ENCODE data around the gene MYH6. TPM values are rescaled to one million over a fixed set of nuclear protein-coding genes. Genes with fewer than 3 reads are reported as not detected.

Gene MYH6
- polyA plus RNA-seq, 1 donor, result 0.03 TPM

DNA sequence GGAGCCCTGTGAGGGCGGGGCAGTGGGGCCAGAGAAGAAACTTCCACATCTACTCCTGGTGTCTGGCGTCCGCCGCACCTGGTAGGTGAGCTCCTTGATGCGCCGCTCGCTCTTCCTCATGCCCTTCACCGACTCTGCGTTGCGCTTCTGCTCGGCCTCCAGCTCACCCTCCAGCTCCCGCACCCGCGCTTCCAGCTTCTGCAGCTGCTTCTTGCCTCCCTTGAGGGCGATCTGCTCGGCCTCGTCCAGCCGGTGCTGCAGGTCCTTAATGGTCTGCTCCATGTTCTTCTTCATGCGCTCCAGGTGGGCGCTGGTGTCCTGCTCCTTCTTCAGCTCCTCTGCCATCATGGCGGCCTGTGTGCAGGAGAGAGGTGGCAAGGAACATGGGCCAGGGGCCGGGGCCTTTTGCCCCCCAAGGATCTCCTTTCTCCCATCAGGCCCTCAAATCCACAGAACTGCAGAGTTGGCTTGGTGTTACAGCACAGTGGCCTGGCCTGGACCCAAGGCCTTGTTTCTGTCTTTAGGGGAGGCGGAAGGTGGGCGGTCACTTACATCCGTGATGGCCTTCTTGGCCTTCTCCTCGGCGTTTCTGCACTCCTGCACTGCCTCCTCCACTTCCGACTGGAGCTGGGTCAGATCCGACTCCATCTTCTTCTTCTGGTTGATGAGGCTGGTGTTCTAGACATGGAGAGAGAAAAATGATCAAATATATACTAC, 23.6 kb downstream of the MYH6 start:
- Histone ChIP-seq H3K9me3 (ENCODE audit: control insufficient read depth, low read depth, low read length) (no peaks in the 10 kb centered on the region), H3K36me3 (ENCODE audit: control insufficient read depth, insufficient read depth, low read length) (no peaks in the 10 kb centered on the region), H3K27ac (ENCODE audit: low read length) (no peak overlapping the region), H3K4me3 (ENCODE audit: low read length) (no peak overlapping the region), H3K27me3 (ENCODE audit: control insufficient read depth, insufficient read depth, low read length) (no peaks in the 10 kb centered on the region), H3K4me1 (ENCODE audit: control insufficient read depth, insufficient read depth, low read length) (peaks cover 11% of the 10 kb centered on the region)
- no peak for DNase-seq
- no CpG with 5 or more reads among the region's 29 CpGs for WGBS (ENCODE audit: insufficient coverage, low lambda C conversion rate)

DNA sequence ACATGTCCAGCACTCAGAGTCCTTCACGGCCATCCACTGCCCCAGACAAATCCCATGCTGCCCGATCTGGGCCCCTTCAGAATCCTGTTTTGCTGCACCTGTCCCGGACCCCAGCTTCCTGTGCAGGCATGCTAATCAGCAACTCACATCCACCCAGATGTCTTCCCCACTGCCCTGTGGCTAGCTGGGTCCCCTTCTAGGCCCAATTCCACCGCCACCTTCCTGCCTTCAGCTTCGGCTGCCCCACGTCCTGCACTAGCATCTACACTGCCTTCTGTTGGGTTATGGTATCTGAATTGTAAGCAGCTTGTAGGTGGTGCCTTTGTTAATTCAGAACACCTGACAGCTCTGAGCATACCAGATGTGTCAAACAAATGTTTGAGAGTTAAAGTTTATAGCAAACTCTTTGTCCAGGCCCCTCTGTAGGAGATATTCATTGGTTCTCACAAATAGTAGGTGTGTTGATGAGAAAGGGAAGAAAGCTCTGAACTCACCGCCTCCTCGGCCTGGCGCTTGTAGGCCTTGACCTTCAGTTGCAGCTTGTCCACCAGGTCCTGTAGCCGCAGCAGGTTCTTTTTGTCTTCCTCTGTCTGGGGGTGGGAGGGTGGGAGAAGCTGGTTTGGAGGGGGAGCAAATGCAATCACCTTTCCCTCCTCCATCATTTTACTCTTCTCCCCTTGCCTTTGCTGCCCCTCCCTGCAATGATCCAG, 25.2 kb downstream of the MYH6 start:
- Histone ChIP-seq H3K9me3 (ENCODE audit: control insufficient read depth, low read depth, low read length) (no peaks in the 10 kb centered on the region), H3K27me3 (ENCODE audit: control insufficient read depth, insufficient read depth, low read length) (no peaks in the 10 kb centered on the region), H3K4me3 (ENCODE audit: low read length) (no peak overlapping the region), H3K4me1 (ENCODE audit: control insufficient read depth, insufficient read depth, low read length) (peaks cover 11% of the 10 kb centered on the region), H3K36me3 (ENCODE audit: control insufficient read depth, insufficient read depth, low read length) (no peaks in the 10 kb centered on the region), H3K27ac (ENCODE audit: low read length) (no peak overlapping the region)
- no peak for DNase-seq
- no CpG with 5 or more reads among the region's 10 CpGs for WGBS (ENCODE audit: insufficient coverage, low lambda C conversion rate)

DNA sequence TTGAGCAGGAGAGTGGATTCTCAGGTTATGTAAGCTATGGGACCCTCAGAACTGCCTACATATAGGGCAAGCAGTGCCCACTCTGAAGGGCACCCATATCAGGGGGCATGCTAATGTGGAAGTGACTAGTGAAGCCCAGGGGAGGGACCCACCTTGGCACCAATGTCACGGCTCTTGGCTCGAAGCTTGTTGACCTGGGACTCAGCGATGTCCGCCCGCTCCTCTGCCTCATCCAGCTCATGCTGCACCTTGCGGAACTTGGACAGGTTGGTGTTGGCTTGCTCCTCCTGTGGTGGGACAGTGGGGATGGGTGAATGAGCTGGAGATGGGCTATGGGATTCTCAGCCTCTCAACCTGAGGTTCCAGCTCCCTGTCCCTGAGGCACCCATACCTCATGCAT, 25.8 kb downstream of the MYH6 start:
- Histone ChIP-seq H3K4me3 (ENCODE audit: low read length) (no peak overlapping the region), H3K4me1 (ENCODE audit: control insufficient read depth, insufficient read depth, low read length) (peaks cover 11% of the 10 kb centered on the region), H3K27me3 (ENCODE audit: control insufficient read depth, insufficient read depth, low read length) (no peaks in the 10 kb centered on the region), H3K36me3 (ENCODE audit: control insufficient read depth, insufficient read depth, low read length) (no peaks in the 10 kb centered on the region), H3K27ac (ENCODE audit: low read length) (no peak overlapping the region), H3K9me3 (ENCODE audit: control insufficient read depth, low read depth, low read length) (no peaks in the 10 kb centered on the region)
- no CpG with 5 or more reads among the region's 6 CpGs for WGBS (ENCODE audit: insufficient coverage, low lambda C conversion rate)
- no peak for DNase-seq

DNA sequence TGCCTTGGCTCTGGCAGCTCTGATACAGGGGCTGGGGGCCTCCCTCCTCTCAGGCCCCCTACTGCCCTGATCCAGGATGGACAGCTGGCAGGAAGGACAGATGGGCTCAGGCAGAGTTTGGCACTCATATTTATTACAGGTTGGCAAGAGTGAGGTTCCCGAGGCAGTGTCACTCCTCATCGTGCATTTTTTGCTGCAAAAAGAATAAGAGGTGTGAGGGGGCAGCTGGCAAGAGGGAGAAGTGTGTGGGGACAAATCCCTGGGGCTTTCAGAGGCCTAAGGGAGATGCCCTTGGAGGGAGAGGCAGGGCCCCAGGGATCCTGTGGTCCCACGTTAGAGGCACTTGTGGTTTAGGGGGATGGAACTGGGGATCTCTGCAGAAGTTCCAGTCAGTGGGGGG, 26.2 kb downstream of the MYH6 start:
- Histone ChIP-seq H3K27me3 (ENCODE audit: control insufficient read depth, insufficient read depth, low read length) (peaks cover under 1% of the 10 kb centered on the region), H3K36me3 (ENCODE audit: control insufficient read depth, insufficient read depth, low read length) (no peaks in the 10 kb centered on the region), H3K4me1 (ENCODE audit: control insufficient read depth, insufficient read depth, low read length) (peaks cover 11% of the 10 kb centered on the region), H3K27ac (ENCODE audit: low read length) (no peak overlapping the region), H3K4me3 (ENCODE audit: low read length) (no peak overlapping the region), H3K9me3 (ENCODE audit: control insufficient read depth, low read depth, low read length) (no peaks in the 10 kb centered on the region)
- WGBS (ENCODE audit: insufficient coverage, low lambda C conversion rate), result no CpG with 5 or more reads among the region's 3 CpGs
- DNase-seq, result no peak

DNA sequence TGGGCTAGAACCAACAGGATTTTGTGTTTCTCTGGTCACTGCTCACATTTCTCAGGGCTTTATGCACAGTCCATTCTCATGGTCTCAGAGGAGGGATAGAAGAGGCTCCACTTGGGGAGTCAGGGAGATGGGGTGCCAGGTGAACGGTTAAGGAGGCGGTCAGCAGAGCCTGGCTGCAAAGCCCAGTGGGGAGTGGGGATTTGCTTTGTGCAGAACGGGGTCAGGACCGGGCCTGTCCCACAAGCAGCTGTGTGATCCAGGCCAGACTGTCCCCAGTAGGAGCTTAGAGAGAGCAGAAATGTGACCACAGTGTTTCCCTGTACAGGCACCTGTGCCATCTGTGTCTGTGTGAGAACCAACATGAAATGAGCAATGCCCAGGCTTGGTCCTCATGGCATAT, 27.1 kb downstream of the MYH6 start:
- Histone ChIP-seq H3K4me1 (ENCODE audit: control insufficient read depth, insufficient read depth, low read length) (peaks cover 11% of the 10 kb centered on the region), H3K27me3 (ENCODE audit: control insufficient read depth, insufficient read depth, low read length) (peaks cover 3% of the 10 kb centered on the region), H3K9me3 (ENCODE audit: control insufficient read depth, low read depth, low read length) (no peaks in the 10 kb centered on the region), H3K4me3 (ENCODE audit: low read length) (no peak overlapping the region), H3K36me3 (ENCODE audit: control insufficient read depth, insufficient read depth, low read length) (no peaks in the 10 kb centered on the region), H3K27ac (ENCODE audit: low read length) (no peak overlapping the region)
- WGBS (ENCODE audit: insufficient coverage, low lambda C conversion rate), result no CpG with 5 or more reads among the region's 4 CpGs
- no peak for DNase-seq

DNA sequence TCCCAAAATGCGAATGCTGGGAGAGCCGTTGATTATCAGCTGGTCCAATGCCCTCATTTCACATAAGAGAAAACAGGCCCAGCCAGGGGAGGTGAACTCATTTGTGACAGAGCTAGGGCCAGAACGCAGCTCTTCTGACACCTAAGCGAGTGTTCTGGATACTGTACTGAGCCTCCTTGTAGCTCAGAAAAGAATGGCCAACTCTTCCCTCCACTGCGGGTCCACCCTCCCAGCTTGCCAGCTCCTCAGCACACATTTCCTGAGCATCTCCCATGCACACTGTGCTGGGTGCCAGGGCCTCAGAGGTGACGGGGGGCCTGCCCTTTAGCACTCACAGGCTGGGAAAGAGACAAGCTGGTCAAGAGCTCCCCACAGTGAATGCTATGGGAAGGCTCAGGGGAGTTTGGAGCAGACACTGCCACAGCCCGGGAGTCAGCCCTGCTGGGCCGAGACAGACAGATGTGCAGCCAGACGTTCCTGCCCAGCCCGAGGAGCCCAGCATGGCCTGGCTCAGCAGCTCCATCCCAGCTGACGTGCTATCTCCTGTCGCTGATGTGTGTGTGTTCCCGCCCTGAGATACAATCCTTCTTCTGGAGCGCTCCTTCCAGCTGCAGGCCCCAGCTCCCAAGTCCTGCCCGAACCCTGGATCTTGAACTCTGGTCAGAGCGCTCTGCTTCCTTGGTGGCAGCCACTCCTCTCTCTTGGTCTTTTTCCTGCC, 27.7 kb downstream of the MYH6 start:
- peak in 1 of 2 donors; percentile 53 for DNase-seq

DNA sequence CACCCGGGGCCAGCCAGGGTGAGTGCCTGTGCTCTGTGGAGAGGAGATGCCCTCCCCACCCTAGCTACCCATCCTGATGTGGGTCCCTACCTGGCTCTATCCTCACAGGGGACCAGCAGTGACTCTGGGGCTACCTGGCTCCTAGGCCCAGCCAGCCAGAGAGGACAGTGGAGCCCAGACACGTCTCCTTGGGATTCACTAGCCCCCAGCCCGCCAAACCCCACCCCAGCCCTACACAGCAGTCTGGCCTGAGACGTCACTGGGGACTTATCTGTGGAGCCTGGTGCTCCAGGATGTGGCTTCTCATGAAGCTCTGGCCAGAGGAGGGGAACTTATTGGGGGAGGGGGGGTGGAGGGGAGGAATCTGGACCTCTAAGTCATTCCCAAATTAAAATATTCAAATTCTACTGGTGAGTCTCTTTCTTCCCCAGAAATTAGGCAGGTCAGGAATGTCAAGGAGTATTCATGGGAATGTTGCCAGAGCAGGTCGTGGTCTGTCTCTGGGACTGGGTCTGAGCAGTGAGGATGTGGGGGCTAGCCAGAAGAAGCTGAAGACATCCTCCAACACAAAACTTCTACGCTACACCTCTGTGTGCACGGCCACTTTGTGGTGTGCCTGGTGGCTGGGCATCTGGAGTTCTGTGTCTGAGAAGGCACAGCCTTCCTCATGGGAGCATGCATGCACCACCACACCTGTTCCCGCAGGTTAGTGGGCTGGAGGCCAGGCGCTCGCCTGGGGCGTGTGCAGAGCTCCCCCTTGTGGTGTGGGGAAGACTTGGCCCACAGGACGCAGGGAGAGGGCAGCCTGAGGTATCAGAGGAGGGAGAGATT, 28.5 kb downstream of the MYH6 start:
- Histone ChIP-seq H3K36me3 (ENCODE audit: control insufficient read depth, insufficient read depth, low read length) (no peaks in the 10 kb centered on the region), H3K4me3 (ENCODE audit: low read length) (no peak overlapping the region), H3K9me3 (ENCODE audit: control insufficient read depth, low read depth, low read length) (no peaks in the 10 kb centered on the region), H3K27me3 (ENCODE audit: control insufficient read depth, insufficient read depth, low read length) (peaks cover 3% of the 10 kb centered on the region), H3K27ac (ENCODE audit: low read length) (no peak overlapping the region), H3K4me1 (ENCODE audit: control insufficient read depth, insufficient read depth, low read length) (peaks cover 11% of the 10 kb centered on the region)
- no CpG with 5 or more reads among the region's 12 CpGs for WGBS (ENCODE audit: insufficient coverage, low lambda C conversion rate)
- DNase-seq, result peak; percentile 49 to 55

More for the DNA sequence above, 27.7 kb downstream of the MYH6 start:
- Histone ChIP-seq H3K36me3 (ENCODE audit: control insufficient read depth, insufficient read depth, low read length) (no peaks in the 10 kb centered on the region), H3K4me1 (ENCODE audit: control insufficient read depth, insufficient read depth, low read length) (peaks cover 11% of the 10 kb centered on the region), H3K27me3 (ENCODE audit: control insufficient read depth, insufficient read depth, low read length) (peaks cover 3% of the 10 kb centered on the region), H3K9me3 (ENCODE audit: control insufficient read depth, low read depth, low read length) (no peaks in the 10 kb centered on the region), H3K27ac (ENCODE audit: low read length) (no peak overlapping the region), H3K4me3 (ENCODE audit: low read length) (no peak overlapping the region)
- 0% methylated on average over 1 of the region's 16 CpGs for WGBS (ENCODE audit: insufficient coverage, low lambda C conversion rate)

DNA sequence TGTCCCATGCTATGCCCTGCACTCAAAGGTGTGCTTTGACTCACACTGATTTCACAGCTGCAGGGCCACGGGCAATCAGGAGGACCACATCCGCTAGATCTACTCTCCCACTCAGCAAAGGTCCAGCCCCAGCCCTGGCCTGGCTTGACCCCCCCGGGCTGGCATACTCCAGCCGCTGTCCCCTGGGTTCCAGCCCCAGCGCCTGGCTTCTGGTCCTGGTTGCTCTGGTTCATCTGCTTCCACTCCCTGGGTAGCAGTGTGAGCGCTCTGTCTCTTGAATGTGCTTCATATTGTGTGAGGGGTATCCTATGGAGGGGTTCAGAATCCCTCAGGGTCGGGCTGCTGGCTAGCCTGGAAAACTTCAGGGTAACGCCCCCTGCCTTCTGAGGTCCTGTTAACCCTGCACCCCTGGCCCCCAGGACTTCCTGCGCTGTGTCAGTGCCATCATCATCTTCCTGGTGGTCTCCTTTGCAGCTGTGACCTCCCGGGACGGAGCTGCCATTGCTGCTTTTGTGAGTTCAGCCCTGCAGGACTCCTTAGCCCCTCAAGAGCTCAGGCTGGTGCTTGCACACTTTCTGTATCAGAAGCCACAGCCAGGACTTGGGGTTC, 29.4 kb downstream of the MYH6 start:
- no peak for DNase-seq
- Histone ChIP-seq H3K9me3 (ENCODE audit: control insufficient read depth, low read depth, low read length) (no peaks in the 10 kb centered on the region), H3K4me3 (ENCODE audit: low read length) (no peak overlapping the region), H3K4me1 (ENCODE audit: control insufficient read depth, insufficient read depth, low read length) (peaks cover 11% of the 10 kb centered on the region), H3K27ac (ENCODE audit: low read length) (no peak overlapping the region), H3K27me3 (ENCODE audit: control insufficient read depth, insufficient read depth, low read length) (peaks cover 3% of the 10 kb centered on the region), H3K36me3 (ENCODE audit: control insufficient read depth, insufficient read depth, low read length) (no peaks in the 10 kb centered on the region)
- WGBS (ENCODE audit: insufficient coverage, low lambda C conversion rate), result no CpG with 5 or more reads among the region's 11 CpGs

DNA sequence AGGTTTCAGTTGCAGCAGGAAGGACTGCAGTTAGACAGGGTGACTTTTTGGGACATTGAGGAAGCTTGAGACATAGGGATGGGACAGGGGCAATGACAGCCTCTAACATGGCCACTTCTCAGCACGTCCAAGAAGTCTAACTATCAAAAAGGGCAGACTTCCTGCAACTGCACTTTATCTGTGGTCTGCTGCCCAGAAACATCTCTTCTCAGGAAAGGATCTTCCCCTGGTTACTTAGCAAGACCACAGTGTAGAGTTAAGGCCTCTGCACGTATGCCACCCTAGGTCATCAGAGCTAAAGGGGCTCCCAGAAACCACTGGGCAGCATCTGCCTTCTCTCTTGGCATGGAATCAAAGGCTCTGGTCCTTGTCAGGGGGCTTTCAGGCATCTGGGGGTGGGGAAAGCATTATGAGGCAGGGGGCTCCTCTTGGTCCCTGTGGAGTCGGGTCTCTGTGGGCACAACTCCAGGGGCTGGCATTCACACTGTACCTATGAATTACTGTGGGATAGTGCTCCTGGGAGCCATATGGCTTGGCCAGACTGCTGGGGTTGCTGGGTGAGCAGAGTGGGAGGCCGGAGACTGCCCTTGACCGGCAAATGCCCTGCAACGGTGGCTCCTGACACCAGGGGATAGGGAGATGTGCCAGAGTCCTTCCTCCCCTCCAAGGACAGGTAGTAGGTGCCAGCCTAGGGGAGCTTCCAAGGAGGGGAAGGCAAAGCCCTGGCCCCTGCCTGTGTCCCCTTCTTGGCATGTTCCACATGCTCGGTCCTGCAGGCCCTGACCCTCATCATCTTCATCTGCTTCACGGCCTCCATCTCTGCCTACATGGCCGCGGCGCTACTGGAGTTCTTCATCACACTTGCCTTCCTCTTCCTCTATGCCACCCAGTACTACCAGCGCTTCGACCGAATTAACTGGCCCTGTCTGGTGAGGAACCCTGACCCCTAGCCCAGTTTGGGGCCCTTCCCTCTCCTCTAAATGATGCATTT, 30.2 kb downstream of the MYH6 start:
- H3K4me1 ChIP-seq (ENCODE audit: control insufficient read depth, insufficient read depth, low read length), result peaks cover 11% of the 10 kb centered on the region
- no peak overlapping the region for H3K4me3 ChIP-seq (ENCODE audit: low read length)
- peaks cover 3% of the 10 kb centered on the region for H3K27me3 ChIP-seq (ENCODE audit: control insufficient read depth, insufficient read depth, low read length)
- no peak for DNase-seq
- whole genome bisulfite sequencing (ENCODE audit: insufficient coverage, low lambda C conversion rate), result no CpG with 5 or more reads among the region's 14 CpGs
- no peak overlapping the region for H3K27ac ChIP-seq (ENCODE audit: low read length)
- H3K9me3 ChIP-seq (ENCODE audit: control insufficient read depth, low read depth, low read length), result no peaks in the 10 kb centered on the region
- no peaks in the 10 kb centered on the region for H3K36me3 ChIP-seq (ENCODE audit: control insufficient read depth, insufficient read depth, low read length)

All from large intestine (tissue), 3 donors.